ENCODE data around the gene HMGN5.

HMGN5 gene

DNA sequence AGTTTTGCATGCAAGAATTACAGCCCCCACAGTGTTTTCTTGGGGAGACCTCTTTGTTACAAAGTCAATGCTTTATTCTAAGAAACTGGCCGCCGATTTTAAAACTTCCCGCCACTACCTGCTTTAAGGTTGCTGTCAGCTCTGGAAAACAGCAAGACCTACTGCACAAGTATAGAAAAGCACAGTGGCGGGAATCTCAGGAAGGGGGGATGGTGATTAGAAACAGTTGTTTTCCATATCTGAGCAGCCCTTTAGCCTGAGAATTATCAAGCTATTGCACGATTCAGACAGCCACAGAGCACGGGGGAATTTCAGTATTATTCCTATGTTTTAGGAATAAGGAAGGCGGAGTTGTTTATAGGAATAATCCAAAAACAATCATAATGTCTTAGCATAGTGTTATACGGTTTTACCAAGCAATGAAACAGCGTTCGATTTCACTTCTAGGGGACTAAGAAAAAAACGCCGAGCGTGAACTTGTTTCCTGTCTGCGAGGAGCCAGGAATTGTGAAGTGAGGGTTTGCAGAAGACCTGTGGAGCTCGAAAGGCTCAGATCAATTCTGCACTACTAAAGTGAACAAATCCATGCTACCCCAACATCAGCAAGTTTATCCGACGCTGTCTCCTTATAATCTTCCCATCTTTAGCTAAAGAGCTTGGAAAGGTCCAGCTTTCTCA, 81.3 kb downstream of the HMGN5 start:
- DNase-seq (ENCODE audit: low spot score), result no peak

DNA sequence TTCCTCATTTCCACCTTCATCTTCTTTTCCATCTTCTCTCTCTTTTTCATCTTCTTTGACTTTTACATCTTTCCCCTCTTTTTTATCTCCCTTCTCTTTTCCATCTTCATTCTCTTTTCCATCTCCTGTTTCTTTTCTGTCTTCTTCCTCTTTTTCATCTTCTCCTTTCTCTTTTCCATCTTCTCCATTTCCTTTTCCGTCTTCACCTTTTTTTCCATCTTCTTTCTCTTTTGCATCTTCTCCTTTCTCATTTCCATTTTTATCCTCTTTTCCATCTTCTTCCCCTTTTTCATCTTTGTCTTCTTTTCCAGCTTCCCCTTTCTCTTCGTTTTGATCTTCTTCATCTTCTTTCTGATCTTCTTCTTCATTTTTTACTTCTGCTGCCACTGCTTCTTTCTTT, 87.0 kb downstream of the HMGN5 start:
- DNase-seq (ENCODE audit: low spot score), result no peak

DNA sequence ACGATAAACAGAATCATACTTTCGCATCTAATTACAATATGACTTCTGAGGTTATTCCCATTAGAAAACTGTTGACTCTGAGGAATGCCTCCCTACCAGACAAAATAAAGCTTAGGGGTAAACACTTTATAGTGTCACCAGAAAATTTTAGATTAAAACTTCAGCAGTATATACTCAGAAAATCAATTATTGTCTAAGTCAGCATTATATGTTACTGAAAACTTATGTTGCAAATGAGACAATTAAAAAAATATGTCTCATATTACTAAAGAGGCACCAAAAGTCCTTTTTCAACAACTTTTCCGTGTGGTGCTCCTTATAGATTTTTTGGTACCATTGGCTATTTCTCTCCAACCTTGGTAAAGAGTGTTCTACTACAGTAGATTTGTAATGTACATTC, 91.4 kb downstream of the HMGN5 start:
- DNase-seq (ENCODE audit: low spot score), result no peak

DNA sequence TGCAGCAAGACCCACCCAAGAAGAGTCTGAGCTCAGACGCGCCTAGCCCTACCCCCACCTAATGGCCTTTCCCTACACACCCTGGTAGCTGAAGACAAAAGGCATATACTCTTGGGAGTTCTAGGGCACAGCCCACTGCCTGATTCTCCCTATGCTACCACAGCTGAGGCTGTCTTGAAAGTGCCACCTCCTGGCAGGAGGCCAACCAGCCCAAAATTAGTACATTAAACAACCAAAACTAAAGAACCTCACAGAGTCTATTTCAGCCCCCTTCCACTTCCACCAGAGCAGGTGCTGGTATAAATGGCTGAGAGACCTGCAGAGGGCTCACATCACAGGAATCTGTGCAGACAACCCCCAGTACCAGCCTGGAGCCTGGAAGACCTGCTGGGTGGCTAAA, 119.1 kb downstream of the HMGN5 start:
- no peak for DNase-seq (ENCODE audit: low spot score)

All from germinal center (tissue), 1 donor.